Heart left ventricle (tissue), 13 donors: ENCODE measurements around the gene CD200R1.

Experiments used
- CTCF ChIP-seq, 12 donors: fragments of 200-600 bp; sonication (generic) in 4 of 12; IDR thresholded peaks; one replicate each; pipeline versions ENCODE4 v1.5.0 to v1.8.0; 2018 to 2022; ENCODE audit warnings: antibody characterized with exemption in 12 of 12, mild to moderate bottlenecking in 5 of 12
- POLR2A ChIP-seq, 2 donors: fragments of 450-650 bp; IDR thresholded peaks; one replicate each; pipeline ENCODE4 v1.6.1; 2017; ENCODE audit warnings: antibody characterized with exemption in 2 of 2, mild to moderate bottlenecking in 2 of 2, moderate library complexity in 2 of 2
- donor health status: ischemic (EF 13 %, LVEDD 7.1; RV severe dilation, severe dysfunction).
- donor health status: DM: no; HTN: yes; CAD: no.
- donor health status: DM: no; HTN: no; CAD: no.
- donor health status: ischemic (EF 25% LVEDD 6.9; RV normal size, moderate dysfunction).
- donor health status: ischemic (EF 25% LVEDD 5.7; RV mildly dilated, moderate dysfunction).
- donor health status: ischemic (EF 35%, LVEDD 5.7; RV mildly dilated, moderate dysfunction).
- donor health status: nonischemic (EF 11% LVEDD 7.7; RV severe dilation, severe dysfunction).
- donor health status: DM: yes; HTN: yes; CAD: no.
- donor health status: PGD.
- donor health status: ischemic (EF 29% LVEDD 5.4; RV normal size, mild dysfunction).
- donor health status: nonischemic (EF 23%, LVEDD 6.1; RV moderate dilation, normal function).

- TF ChIP-seq CTCF (IDR thresholded peaks at IDR 0.05) (no peak), POLR2A (IDR thresholded peaks at IDR 0.05) (no peak)
These were observed 48.9 kb downstream of the CD200R1 start for GRCh38 chr3:112925969-112926368.
